Measurements from ENCODE around the gene ZSCAN1. TPM values are rescaled to one million over a fixed set of nuclear protein-coding genes. Genes with fewer than 3 reads are reported as not detected.

ZSCAN1 gene
- total RNA-seq, 4 donors from 2014 or later, result not detected

DNA sequence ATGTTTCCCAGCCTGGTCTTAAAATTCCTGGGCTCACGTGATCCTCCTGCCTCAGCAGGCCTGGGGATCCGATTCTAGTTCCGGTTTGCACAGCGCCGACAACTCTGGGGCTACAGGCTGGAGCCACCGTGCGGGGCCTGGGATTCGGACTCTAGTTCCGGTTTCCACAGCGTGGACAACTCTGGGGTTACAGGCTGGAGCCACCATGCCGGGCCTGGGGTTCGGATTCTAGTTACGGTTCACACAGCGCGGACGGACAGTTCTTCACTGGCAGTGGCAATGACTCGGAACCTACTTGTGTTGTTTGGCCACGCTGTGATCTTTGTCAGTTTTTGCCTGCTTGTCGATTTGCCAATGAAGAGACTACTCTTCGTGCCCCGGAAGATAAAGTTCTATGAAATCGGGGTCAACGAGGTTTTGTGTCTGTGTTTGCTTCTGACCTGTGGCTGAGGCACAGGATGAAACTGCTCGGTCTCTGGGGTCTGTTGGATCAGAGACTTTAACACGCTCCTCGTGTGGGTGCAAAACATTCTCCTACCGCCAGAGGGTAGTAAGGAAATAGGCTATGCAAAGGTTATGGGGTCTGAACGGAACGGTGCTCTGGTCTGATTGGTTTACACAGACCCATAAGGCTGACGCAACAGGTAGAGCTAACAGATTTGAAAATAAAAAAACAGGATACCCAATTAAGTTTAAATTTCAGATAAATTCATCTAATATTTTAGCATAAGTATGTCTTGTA, 12.1 kb upstream of the ZSCAN1 start:
- Histone ChIP-seq H3K36me3 (no peaks in the 10 kb centered on the region), H3K27me3 (peaks cover 13% of the 10 kb centered on the region), H3K27ac (no peak overlapping the region), H3K4me3 (no peak overlapping the region), H3K4me1 (no peaks in the 10 kb centered on the region), H3K9me3 (no peaks in the 10 kb centered on the region)
- ATAC-seq, result peak; percentile 86
- 1 to 53% methylated on average over 7 to 23 of the region's 30 CpGs for WGBS, 2 donors (ENCODE audit: low coverage in 1 of 2)
- TF ChIP-seq EP300 (IDR thresholded peaks at IDR 0.05), result no peak
- TF ChIP-seq, protein P1, sequence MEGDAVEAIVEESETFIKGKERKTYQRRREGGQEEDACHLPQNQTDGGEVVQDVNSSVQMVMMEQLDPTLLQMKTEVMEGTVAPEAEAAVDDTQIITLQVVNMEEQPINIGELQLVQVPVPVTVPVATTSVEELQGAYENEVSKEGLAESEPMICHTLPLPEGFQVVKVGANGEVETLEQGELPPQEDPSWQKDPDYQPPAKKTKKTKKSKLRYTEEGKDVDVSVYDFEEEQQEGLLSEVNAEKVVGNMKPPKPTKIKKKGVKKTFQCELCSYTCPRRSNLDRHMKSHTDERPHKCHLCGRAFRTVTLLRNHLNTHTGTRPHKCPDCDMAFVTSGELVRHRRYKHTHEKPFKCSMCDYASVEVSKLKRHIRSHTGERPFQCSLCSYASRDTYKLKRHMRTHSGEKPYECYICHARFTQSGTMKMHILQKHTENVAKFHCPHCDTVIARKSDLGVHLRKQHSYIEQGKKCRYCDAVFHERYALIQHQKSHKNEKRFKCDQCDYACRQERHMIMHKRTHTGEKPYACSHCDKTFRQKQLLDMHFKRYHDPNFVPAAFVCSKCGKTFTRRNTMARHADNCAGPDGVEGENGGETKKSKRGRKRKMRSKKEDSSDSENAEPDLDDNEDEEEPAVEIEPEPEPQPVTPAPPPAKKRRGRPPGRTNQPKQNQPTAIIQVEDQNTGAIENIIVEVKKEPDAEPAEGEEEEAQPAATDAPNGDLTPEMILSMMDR (IDR thresholded peaks at IDR 0.05), result peak in 3 of 4 experiments; percentile 78 to 85 (median 85)

DNA sequence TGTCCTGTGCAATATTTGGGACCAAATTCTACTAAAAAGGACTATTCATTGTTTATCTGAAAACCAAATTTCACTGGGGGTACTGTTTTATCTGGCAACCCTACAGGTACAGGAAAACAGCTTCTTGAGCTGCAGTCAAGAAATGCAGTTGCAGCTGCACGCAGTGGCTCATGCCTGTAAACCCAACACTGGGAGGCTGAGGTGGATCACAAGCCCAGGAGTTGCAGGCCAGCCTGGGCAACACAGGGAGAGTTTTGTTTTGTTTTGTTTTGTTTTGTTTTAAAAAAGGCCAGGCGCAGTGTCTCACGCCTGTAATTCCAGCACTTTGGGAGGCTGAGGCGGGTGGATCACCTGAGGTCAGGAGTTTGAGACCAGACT, 11.6 kb upstream of the ZSCAN1 start:
- peaks cover 10% of the 10 kb centered on the region for H3K27me3 ChIP-seq
- WGBS, 2 donors (ENCODE audit: low coverage in 1 of 2), result 75% methylated on average over 4 of the region's 4 CpGs; no CpG with 5 or more reads in 1 of the 2 donors
- no peaks in the 10 kb centered on the region for H3K9me3 ChIP-seq
- H3K27ac ChIP-seq, result no peak overlapping the region
- no peak for TF ChIP-seq POLR2AphosphoS5 (IDR thresholded peaks at IDR 0.05)
- TF ChIP-seq, protein P1 (IDR thresholded peaks at IDR 0.05), result no peak
- no peak for TF ChIP-seq EP300 (IDR thresholded peaks at IDR 0.05)
- no peak for TF ChIP-seq POLR2A (IDR thresholded peaks at IDR 0.05)
- H3K4me3 ChIP-seq, result no peak overlapping the region
- ATAC-seq, result no peak
- no peaks in the 10 kb centered on the region for H3K36me3 ChIP-seq
- no peaks in the 10 kb centered on the region for H3K4me1 ChIP-seq

DNA sequence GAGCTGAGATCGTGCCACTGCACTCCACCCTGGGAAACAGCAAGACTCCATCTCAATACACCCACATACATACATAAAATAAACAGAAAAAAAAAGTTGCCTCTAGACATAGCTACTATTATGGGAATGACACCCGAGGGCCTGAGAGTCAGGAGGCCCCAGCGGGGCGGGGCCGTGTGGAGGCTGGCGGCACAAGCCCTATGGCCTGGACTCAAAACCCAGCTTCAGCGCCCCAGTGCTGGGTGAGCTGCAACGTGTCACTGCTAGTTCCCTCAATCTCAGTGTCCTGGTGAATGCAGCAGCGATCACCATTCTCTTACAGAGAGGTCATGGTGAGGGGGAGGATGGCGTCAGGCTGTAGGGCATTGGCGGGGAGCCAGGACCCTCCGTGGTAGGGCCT, 9.2 kb upstream of the ZSCAN1 start:
- TF ChIP-seq POLR2AphosphoS5 (IDR thresholded peaks at IDR 0.05) (no peak), POLR2A (IDR thresholded peaks at IDR 0.05) (no peak), EP300 (IDR thresholded peaks at IDR 0.05) (no peak)
- TF ChIP-seq, protein P1 (IDR thresholded peaks at IDR 0.05), result no peak
- 82 to 91% methylated on average over 2 to 7 of the region's 12 CpGs for WGBS, 2 donors (ENCODE audit: low coverage in 1 of 2)
- no peaks in the 10 kb centered on the region for H3K4me1 ChIP-seq
- no peaks in the 10 kb centered on the region for H3K9me3 ChIP-seq
- H3K27ac ChIP-seq, result no peak overlapping the region
- ATAC-seq, result no peak
- H3K27me3 ChIP-seq, result no peaks in the 10 kb centered on the region
- H3K36me3 ChIP-seq, result no peaks in the 10 kb centered on the region
- no peak overlapping the region for H3K4me3 ChIP-seq

DNA sequence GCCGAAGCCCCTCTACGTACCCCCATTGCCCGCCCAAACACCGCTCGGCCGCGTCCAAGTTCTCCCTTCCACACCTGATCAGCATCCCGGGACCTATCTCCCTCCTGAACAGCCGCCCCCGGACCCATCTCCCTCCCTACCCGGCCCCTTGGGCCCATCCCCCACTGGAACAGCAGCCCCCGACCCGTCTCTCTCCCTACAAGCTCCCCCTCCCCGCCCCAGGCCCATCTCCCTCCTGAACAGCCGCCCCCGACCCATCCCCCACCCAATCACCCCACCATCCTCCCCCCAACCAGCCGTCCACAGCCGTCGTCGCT, 610 bp downstream of the ZSCAN1 start:
- peaks cover 0 to 41% (median 0%) of the 10 kb centered on the region in 3 donors for H3K9me3 ChIP-seq
- H3K4me1 ChIP-seq, result peaks cover 0 to 28% (median 0%) of the 10 kb centered on the region in 3 donors
- ATAC-seq, result no peak
- peaks cover 43% of the 10 kb centered on the region for H3K27me3 ChIP-seq
- H3K36me3 ChIP-seq, result no peaks in the 10 kb centered on the region
- TF ChIP-seq POLR2AphosphoS5 (IDR thresholded peaks at IDR 0.05) (no peak), POLR2A (IDR thresholded peaks at IDR 0.05) (no peak), EP300 (IDR thresholded peaks at IDR 0.05) (no peak)
- H3K27ac ChIP-seq, result peak overlapping the region in 2 of 4 donors; percentile 64 to 80
- H3K4me3 ChIP-seq, result peak overlapping the region; percentile 33 to 75
- WGBS, 2 donors (ENCODE audit: low coverage in 1 of 2), result 3% methylated on average over 8 to 12 of the region's 20 CpGs

DNA sequence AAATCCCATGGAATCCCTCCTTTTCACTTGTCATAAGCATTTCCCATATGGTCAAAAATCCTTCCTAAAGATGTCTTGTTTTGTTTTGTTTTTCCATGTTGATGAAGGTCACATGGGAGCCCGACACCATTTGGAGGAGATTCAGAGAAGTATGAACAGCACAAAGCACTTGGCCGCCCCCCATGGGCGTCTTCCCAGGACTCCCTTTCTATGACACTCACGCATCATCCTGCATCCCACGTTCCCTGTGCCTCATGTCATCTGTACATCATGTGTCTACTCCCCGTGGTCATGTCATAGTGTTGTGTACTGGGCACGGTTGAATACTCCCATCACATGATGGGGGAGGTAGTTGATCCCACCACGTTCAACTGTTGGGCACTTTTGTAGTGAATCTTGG, 2.0 kb downstream of the ZSCAN1 start:
- TF ChIP-seq, protein P1 (IDR thresholded peaks at IDR 0.05), result no peak
- no peak for TF ChIP-seq POLR2AphosphoS5 (IDR thresholded peaks at IDR 0.05)
- no peak for TF ChIP-seq POLR2A (IDR thresholded peaks at IDR 0.05)
- no peak for TF ChIP-seq EP300 (IDR thresholded peaks at IDR 0.05)
- Histone ChIP-seq H3K27ac (no peak overlapping the region), H3K4me1 (peaks cover 0 to 28% (median 0%) of the 10 kb centered on the region in 3 donors), H3K36me3 (no peaks in the 10 kb centered on the region), H3K9me3 (peaks cover 0 to 53% (median 0%) of the 10 kb centered on the region in 3 donors), H3K27me3 (peaks cover 43% of the 10 kb centered on the region), H3K4me3 (no peak overlapping the region)
- ATAC-seq, result no peak
- WGBS, 2 donors (ENCODE audit: low coverage in 1 of 2), result 55 to 61% methylated on average over 8 of the region's 8 CpGs
